ENCODE measurements around the gene GLIPR1L2.

DNA sequence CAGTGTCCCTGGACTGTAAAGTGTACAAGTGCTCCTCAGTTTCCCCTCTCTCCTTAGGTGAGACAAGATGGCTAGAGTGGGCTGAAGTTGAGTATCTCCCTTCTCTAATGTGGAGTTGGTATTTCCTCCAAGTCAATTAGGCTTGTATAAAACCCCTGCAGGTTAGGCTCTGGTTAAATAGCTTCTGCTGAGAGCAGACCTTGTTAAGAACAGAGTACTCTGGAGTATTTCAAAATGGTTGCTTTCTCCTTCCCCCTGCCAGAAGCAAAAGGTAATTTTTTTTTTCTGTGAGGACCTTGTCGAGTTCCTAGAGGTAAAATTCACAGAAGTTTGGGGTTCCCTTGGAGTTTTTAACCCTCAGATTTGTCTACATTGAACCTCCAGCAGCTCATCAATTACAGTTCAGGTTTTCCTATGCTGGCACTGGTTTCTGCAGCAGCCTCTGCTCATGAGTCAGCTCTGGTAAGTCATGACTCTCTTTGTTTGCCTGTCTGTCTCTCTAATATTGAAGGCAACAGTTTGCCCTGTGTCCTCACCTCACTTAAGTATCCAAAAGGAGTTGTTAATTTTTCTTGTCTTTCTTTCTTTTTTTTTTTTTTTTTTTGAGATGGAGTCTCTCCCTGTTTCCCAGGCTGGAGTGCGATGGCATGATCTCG, 61.9 kb downstream of the GLIPR1L2 start:
- no peak for TF ChIP-seq CTCF (IDR thresholded peaks at IDR 0.05)
- TF ChIP-seq EP300 (IDR thresholded peaks at IDR 0.05), result no peak
- no peak for TF ChIP-seq POLR2AphosphoS5 (IDR thresholded peaks at IDR 0.05)
